ENCODE data around the gene SH3GL1.

- TF ChIP-seq POLR2AphosphoS5 (IDR thresholded peaks at IDR 0.05; ENCODE audit: low read length) = no peak
- TF ChIP-seq, protein P1, sequence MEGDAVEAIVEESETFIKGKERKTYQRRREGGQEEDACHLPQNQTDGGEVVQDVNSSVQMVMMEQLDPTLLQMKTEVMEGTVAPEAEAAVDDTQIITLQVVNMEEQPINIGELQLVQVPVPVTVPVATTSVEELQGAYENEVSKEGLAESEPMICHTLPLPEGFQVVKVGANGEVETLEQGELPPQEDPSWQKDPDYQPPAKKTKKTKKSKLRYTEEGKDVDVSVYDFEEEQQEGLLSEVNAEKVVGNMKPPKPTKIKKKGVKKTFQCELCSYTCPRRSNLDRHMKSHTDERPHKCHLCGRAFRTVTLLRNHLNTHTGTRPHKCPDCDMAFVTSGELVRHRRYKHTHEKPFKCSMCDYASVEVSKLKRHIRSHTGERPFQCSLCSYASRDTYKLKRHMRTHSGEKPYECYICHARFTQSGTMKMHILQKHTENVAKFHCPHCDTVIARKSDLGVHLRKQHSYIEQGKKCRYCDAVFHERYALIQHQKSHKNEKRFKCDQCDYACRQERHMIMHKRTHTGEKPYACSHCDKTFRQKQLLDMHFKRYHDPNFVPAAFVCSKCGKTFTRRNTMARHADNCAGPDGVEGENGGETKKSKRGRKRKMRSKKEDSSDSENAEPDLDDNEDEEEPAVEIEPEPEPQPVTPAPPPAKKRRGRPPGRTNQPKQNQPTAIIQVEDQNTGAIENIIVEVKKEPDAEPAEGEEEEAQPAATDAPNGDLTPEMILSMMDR (IDR thresholded peaks at IDR 0.05 in 2 of 3, conservative IDR thresholded peaks at IDR 0.05 in 1 of 3; ENCODE audit: control insufficient read depth in 2 of 3, extremely low read depth in 1 of 3, insufficient read depth in 1 of 3, low read depth in 3 of 3, low read length in 3 of 3) = no peak
- no peak for TF ChIP-seq EP300 (IDR thresholded peaks at IDR 0.05; ENCODE audit: borderline replicate concordance in 1 of 2, control insufficient read depth in 1 of 2, low read depth in 2 of 2, low read length in 2 of 2)
These were observed 76.7 kb downstream of the SH3GL1 start for GRCh38 chr19:4323692-4324091.
